Measurements from ENCODE around the gene IL4.
"Not testable (repeated sequence)": the region's sequence is repeated elsewhere in the genome, so short reads cannot be mapped to it uniquely, and the experiment has no call there.

IL4 gene

DNA sequence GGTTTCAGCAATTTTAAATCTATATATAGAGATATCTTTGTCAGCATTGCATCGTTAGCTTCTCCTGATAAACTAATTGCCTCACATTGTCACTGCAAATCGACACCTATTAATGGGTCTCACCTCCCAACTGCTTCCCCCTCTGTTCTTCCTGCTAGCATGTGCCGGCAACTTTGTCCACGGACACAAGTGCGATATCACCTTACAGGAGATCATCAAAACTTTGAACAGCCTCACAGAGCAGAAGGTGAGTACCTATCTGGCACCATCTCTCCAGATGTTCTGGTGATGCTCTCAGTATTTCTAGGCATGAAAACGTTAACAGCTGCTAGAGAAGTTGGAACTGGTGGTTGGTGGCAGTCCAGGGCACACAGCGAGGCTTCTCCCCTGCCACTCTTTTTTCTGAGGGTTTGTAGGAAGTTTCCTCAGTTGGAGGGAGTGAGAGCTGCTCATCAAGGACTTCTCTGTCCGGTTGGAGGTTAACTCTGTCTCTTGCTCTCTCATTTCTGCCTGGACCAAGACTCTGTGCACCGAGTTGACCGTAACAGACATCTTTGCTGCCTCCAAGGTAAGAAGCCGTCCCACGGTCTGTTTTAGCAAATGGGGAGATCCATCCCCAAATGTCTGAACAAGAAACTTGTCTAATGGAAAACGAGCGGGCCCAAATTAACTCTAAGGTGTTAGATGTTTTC lies at the start of gene IL4:
Gene IL4, plus strand, starts transcription at position 51 of the 692 bp plus-strand sequence. Its CDS starts 62 bp downstream, at position 113.
- DNase-seq (ENCODE audit: insufficient read length, low spot score) (no peak), FAIRE-seq (no peak)
- no peak for TF ChIP-seq POLR2A (IDR thresholded peaks at IDR 0.05; ENCODE audit: low read depth, low read length)

DNA sequence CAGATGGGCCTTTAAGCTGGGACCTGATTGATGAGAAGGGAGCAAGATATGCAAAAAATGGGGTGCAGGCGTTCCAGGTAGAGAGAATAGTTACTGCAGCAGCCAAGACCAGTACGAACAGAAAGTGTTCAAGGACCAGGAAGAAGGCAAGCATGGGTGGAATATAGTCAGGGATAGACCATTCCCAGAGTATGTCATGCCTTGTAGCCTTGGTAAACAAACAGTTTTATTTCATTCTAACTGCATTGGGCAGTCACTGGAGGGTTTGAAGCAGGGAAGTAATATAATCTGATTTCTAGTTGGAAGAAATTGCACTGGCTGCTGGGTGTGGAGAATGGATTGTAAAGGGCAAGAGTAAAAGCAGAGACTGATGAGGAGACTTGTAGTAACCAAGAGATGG lies 46.3 kb upstream of the IL4 start:
- DNase-seq (ENCODE audit: insufficient read length, low spot score), result no peak
- no peak for TF ChIP-seq POLR2A (IDR thresholded peaks at IDR 0.05; ENCODE audit: low read depth, low read length)
- no peak for FAIRE-seq

DNA sequence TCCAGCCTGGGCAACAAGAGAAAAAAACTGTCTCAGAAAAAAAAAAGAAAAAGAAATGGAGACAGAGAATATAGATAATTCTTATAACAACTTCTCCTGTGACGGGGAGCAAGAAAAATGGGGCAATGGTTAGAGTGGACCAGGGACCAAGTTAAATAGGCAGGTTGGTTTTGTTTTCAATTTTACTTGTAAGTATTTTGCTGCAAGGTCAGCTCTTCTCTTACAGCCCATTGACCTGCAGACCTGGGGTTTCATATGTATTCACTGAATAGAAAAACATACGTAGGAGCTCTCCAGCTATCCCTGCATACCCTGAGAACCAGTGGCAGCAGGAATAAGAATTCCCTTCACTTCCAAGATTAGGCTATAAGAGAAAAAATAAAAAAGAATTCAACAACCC lies 45.0 kb upstream of the IL4 start:
- no peak for FAIRE-seq
- no peak for DNase-seq (ENCODE audit: insufficient read length, low spot score)
- TF ChIP-seq POLR2A (IDR thresholded peaks at IDR 0.05; ENCODE audit: low read depth, low read length), result no peak

DNA sequence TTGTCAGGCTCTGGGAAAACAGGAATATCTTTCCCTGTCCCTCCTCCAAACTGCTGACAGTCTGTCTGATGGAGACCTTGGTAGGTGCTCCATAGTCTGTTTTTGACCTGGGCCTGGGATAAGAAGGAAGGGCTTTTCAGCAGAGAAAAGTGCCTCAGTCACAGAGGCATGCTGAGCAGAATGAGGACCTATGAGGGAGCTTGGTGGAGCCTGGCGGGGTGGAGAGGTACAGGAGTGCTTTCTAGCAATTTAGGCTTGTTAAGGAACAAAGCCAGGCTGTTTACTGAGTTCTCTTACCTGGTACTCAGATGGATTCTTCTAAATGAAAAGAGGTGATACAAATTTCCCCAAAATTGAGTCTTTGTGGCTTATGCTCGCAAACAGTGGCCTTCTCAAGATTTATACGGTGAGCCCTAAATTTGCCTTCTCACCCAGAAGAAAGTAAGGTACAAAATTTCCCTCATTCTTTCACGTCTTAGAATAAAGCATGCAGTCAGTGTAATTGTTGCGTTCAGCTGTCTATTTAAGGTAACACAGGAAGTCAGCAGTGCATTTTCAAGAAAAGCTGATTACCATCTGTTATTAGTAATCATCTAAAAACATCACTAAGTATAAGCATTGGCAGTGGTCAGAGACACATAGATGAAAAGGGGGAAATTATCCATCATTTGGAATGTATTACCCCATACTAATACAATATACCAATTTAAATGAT lies 44.4 kb upstream of the IL4 start:
- no peak for TF ChIP-seq POLR2A (IDR thresholded peaks at IDR 0.05; ENCODE audit: low read depth, low read length)
- no peak for DNase-seq (ENCODE audit: insufficient read length, low spot score)
- no peak for FAIRE-seq

DNA sequence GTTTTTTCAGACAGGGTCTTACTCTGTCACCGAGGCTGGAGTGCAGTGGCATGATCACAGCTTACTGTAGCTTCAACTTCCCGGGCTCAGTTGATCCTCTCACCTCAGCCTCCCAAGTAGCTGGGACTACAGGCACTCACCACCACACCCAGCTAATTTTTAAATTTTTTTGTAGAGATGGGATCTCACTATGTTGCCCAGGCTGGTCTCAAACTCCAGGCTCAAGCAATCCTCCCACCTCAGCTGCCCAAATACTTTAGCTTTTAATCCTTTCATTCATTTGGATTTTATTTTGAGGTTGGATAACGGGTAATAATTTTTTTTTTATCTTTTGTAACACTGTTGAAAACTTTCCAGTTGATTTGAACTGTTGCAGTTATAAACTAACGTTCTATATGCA lies 40.2 kb upstream of the IL4 start:
- FAIRE-seq; DNase-seq (ENCODE audit: insufficient read length, low spot score): not testable (repeated sequence)

DNA sequence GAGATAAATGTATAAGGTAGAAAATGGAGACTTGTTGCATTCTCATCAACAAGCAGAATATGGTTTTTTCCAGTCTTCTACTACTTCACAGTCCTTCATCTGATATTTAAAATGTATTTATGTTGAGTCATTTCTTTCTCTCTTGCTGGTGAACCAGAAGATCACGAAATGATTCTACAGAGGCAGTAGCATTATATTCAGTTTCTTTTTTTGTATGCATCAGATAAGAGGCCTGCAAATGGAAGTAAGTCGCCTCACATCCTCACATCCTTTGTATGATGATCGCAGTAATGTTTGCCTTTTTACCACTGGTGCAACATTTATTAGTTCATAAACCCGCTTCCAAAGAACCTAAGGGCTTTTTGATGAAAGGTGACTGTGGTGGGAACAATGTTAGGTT lies 37.9 kb upstream of the IL4 start:
- FAIRE-seq (no peak), DNase-seq (ENCODE audit: insufficient read length, low spot score) (no peak)
- no peak for TF ChIP-seq POLR2A (IDR thresholded peaks at IDR 0.05; ENCODE audit: low read depth, low read length)

DNA sequence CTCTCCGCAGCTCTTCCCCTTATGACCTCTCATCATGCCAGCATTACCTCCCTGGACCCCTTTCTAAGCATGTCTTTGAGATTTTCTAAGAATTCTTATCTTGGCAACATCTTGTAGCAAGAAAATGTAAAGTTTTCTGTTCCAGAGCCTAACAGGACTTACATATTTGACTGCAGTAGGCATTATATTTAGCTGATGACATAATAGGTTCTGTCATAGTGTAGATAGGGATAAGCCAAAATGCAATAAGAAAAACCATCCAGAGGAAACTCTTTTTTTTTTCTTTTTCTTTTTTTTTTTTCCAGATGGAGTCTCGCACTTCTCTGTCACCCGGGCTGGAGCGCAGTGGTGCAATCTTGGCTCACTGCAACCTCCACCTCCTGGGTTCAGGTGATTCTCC lies 36.5 kb upstream of the IL4 start:
- no peak for TF ChIP-seq POLR2A (IDR thresholded peaks at IDR 0.05; ENCODE audit: low read depth, low read length)
- DNase-seq (ENCODE audit: insufficient read length, low spot score) (no peak), FAIRE-seq (no peak)

DNA sequence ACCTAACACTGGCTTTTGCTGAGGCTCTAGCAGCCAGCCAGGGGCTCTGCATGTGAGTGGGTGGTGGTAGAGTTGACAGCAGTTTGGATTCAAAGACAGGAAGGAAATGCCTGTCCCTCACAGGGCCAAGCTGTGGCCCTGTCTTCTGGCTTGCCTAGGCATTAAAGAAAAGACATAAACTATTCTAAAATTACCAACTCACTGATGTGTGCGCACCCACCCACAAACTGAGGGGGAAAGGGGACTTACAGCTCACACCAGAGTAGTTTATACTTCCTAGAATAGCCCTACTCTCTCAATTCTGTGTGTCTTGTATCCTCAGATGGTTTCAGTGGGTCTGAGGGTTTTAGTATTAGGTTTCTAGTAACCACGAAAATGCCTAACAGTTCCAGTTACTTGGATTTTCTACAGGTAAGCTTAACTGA lies 34.1 kb upstream of the IL4 start:
- FAIRE-seq, result no peak
- TF ChIP-seq POLR2A (IDR thresholded peaks at IDR 0.05; ENCODE audit: low read depth, low read length), result no peak
- no peak for DNase-seq (ENCODE audit: insufficient read length, low spot score)

DNA sequence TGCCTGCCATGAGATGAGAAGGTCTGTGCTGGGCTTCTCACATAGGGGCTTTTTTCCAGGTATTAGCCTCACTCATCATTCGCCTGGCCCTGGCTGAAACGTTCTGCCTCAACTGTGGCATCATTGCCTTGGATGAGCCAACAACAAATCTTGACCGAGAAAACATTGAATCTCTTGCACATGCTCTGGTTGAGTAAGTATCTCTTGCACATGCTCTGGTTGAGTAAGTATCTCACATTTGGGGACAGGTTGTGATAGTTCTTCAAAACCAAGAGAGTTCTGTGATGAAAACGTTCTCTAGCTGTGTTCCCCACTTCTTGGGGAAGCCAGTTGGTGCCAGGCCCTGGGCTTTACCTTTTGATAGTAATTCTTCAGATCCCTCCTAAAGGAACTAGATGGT lies 33.2 kb upstream of the IL4 start:
- FAIRE-seq (no peak), DNase-seq (ENCODE audit: insufficient read length, low spot score) (no peak)

DNA sequence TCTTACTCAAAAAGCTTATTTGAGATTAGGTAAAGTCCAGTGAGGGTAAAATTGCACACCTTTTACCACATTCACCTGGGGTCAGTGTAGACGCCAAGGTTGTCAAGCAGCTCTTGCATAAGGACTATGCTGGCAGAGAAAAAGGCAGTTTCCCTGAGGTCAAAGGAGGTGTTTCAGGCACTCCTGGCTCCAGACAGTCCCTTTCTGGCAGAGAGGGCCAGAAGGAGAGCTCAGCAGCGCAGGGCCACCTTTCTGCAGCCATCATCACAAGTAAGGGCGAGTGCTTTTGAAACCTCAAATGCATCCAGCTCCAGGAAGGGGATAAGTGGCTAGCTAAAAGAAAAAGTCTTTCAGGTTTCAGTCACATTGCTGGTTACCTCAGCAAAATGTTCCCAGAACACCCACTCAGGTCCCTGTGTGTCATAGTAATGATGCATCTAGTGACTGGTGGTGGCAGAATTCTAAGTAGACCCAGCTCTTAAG lies 32.5 kb upstream of the IL4 start:
- FAIRE-seq (no peak), DNase-seq (ENCODE audit: insufficient read length, low spot score) (no peak)
- no peak for TF ChIP-seq POLR2A (IDR thresholded peaks at IDR 0.05; ENCODE audit: low read depth, low read length)

More for the DNA sequence above, 33.2 kb upstream of the IL4 start:
- TF ChIP-seq POLR2A (IDR thresholded peaks at IDR 0.05; ENCODE audit: low read depth, low read length), result no peak

DNA sequence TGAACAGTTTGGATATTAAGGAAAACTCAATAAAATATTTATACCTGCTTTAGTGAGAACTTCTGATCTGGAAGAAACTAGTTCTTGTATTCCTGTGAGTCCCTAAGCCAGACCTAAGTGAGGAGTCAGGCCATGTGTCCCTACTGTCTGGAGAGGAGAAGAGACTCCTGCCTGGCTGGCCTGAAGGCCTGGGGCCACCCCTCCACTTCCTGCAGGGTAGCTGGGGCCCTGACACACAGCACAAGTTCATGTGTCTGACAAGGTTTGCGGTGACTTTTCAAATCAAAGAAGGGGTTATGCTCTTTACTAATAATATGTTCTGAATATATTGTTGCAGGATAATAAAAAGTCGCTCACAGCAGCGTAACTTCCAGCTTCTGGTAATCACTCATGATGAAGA lies 31.9 kb upstream of the IL4 start:
- TF ChIP-seq POLR2A (IDR thresholded peaks at IDR 0.05; ENCODE audit: low read depth, low read length), result no peak
- FAIRE-seq (no peak), DNase-seq (ENCODE audit: insufficient read length, low spot score) (no peak)

DNA sequence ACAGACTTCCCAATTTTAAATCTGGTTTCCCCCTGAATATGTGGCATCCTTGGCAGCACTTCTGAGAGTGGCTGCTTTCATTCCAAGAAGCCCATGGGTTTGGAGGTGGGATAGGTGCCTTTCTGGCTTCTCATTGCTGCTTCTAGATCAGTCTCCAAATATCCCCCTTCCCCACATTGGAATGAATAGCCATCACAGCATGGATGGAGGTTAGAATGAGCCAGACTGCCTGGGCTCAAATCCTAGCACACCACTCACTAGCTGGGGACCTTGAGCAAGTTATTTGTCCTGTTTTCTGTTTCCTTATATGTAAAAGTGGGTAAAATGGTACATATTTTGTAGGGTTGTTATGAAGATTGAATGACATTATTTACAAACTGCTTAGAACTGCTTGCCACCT lies 29.6 kb upstream of the IL4 start:
- FAIRE-seq (no peak), DNase-seq (ENCODE audit: insufficient read length, low spot score) (no peak)
- no peak for TF ChIP-seq POLR2A (IDR thresholded peaks at IDR 0.05; ENCODE audit: low read depth, low read length)

DNA sequence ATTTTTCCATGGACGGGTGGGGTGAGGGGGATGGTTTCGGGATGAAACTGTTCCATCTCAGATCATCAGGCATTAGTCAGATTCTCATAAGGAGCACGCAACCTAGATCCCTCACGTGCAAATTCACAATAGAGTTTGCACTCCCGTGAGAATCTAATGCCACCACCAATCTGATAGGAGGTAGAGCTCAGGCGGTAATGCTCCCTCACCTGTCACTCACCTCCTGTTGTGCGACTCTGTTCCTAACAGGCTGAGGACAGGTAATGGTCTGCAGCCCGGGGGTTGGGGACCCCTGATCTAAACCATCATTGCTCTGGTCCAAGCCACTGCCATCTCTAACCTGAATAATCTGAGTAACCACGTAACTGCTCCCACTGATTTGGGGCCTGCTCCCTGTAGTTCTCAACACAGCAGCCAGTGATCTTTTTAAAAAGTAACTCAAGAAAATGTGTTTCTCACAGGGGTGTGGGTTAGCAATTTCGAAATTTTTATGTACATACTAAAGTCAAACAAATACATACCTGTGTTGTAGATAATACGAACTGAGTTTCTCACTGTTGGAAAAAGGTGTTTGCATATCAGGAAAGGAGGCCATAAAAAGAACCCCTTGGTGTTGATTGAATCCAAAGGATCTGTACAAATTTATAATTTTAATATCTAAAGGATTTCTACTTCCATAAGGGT lies 27.1 kb upstream of the IL4 start:
- no peak for TF ChIP-seq POLR2A (IDR thresholded peaks at IDR 0.05; ENCODE audit: low read depth, low read length)
- FAIRE-seq, result no peak
- DNase-seq (ENCODE audit: insufficient read length, low spot score), result no peak

DNA sequence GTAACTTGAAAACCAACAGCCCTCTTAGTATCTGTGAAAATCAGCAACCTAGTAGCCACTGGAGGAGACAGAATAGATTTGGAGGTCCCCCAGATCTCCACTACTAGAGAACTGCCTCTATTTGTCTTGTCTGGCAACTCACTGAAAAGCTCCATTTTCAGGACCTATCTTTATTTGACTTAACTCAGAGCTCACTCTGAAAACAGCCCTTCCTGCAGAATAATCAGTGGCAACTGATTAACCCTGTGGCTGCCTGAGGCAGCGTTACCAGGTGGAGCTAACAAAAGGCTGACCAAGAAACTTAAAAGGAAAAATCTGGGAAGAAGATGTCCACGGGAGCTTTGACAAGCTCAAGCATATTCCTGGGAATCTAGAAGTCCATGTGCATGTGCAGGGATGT lies 26.3 kb upstream of the IL4 start:
- no peak for TF ChIP-seq POLR2A (IDR thresholded peaks at IDR 0.05; ENCODE audit: low read depth, low read length)
- FAIRE-seq (no peak), DNase-seq (ENCODE audit: insufficient read length, low spot score) (no peak)

All from H54 (cell line).